Renal cortical epithelial cell (primary cell): ENCODE data around the gene KIF4B. TPM values are rescaled to one million over a fixed set of nuclear protein-coding genes. Genes with fewer than 3 reads are reported as not detected.
"Not testable (repeated sequence)": the region's sequence is repeated elsewhere in the genome, so short reads cannot be mapped to it uniquely, and the experiment has no call there.

Experiments
- DNase-seq: peaks from one replicate; pipeline ENCODE4 v3.0.0-alpha.2; 2011; ENCODE audit warnings: low read depth
- total RNA-seq: library from RNA; depleted of rRNA; stranded (reverse); fragments of >200 nt; gene quantifications from 2 replicates; pipeline ENCODE4 v1.2.3, GENCODE V29; 2014

Gene KIF4B
- total RNA-seq, 1 donor from 2014 or later: 0.05 TPM

DNA sequence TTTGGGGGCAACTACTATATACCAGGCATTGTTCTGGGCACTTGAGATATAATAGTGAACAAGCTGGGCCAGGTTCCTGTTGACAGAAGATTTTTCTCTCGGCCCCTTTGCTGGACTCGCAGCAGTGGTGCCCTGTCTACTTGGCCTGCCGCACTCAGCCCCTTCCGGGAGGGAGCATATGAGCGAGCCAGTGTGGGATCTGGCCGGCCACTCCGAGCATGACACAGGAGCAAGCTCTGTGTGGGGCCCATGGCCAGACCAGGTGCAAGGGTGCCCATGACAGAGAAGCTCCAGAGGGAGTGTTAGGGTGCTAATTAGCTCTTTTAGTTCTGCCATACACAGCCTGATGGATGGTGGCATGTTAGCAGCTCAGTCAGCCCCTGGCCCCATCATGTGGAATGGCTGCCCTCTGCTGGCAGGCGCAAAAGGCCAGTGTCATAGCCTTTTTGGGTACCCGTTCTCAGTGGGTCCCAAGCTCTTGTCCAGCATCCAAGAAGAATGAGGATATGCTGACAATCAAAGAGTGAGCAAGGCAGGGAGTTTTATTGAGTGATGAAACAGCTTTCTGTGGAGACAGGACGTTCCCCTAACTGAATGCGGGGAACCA is 9.3 kb upstream of the KIF4B start:
- DNase-seq: no peak

DNA sequence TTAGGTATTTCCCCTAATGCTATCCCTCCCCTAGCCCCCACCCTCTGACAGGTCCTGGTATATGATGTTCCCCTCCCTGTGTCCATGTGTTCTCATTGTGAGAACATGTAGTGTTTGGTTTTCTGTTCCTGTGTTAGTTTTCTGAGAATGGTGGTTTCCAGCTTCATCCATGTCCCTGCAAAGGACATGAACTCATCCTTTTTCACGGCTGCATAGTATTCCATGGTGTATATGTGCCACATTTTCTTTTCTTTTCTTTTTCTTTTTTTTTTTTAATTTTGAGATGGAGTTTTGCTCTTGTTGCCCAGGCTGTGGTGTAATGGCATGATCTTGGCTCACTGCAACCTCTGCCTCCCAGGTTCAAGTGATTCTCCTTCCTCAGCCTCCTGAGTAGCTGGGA is 7.3 kb upstream of the KIF4B start:
- DNase-seq: not testable (repeated sequence)

DNA sequence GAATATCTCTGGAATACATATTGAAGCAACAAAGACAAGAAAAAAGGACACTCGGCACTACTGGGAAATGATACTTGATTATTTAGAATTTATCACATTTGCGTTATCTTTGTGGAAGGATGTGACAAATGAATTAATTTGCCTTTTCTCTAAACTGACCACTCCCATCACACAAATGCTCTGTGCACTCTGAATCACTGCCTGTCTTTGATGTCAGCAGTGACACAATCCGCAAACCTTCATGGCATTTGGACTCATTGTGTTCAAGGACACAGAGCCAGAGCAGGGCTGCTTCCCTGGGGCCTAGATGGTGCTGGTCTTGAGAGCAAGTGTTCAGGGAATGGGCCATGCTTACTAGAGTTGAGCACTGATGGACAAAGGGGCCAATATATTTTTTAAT is 4.9 kb upstream of the KIF4B start:
- no peak for DNase-seq

DNA sequence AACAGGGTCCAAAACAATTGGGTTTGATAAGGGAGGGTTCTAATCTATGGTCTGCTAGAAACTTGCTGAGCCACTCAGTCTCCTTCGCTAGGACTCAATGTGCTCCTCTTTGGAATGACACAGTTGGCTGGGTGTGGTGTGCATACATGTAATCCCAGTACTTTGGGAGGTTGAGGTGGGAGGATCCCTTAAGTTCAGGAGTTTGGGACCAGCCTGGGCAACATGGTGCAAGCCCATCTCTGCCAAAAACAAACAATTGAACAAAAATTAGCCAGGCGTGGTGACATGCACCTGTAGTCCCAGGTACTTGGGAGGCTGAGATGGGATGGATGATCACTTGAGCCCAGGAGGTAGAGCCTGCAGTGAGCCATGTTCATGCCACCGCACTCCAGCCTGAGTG is 2.7 kb upstream of the KIF4B start:
- no peak for DNase-seq

DNA sequence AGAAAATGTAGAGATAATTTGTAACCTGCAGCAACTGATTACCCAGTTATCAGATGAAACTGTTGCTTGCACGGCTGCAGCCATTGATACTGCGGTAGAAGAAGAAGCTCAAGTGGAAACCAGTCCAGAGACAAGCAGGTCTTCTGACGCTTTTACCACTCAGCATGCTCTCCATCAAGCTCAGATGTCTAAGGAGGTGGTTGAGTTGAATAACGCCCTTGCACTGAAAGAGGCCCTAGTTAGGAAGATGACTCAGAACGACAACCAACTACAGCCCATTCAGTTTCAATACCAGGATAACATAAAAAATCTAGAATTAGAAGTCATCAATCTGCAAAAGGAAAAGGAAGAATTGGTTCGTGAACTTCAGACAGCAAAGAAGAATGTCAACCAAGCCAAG is 1.7 kb downstream of the KIF4B start:
- DNase-seq: no peak

DNA sequence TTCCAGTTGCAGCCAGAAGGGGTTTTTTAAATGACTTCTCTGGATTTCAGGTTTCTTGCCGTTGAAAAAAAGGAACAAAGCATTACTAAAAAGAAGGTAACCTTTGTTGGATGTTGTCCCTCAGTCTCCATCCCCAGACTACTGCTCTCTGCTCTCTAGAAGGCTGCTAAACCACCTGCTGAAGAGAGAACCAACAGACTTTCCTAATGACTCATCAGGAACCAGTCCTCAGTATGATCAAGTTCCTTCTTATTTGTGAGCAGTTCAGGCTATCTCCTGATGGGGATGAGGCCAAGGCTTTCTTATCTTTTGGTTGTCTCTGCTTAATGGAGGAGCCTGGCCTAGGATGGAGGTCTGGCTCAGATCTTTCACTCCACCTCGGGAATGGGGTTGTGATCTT is 4.1 kb downstream of the KIF4B start:
- no peak for DNase-seq

DNA sequence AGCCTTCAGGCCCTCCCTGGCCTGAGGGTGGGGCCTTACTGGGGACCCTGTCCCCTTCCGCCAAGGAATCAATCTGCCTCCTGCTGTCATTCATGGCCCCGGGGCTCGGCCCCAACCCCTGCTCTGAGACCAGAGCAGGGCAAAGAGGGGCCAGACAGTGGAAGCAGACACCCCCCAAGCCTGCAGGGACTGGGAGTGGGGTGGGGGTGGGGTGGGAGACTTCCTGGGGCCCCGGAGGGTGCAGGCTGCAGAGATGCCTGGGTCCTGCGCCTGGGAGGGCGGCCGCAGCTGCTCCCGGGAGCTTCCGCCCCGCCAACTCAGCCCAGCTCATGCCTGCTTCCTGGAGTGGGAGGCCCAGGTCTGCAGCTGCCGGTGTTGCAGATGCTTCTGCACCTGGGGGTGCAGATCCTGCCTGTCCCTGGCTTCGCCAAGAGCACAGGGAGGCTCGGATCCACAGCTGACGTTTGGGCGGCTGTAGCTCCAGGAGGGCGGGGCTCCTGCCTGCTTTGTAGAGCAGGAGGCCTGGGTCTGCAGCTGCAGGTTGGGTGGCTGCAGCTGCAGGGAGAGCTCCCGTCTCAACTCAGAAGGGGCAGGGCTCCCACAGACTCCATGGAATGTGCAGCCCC is 6.2 kb downstream of the KIF4B start:
- no peak for DNase-seq

DNA sequence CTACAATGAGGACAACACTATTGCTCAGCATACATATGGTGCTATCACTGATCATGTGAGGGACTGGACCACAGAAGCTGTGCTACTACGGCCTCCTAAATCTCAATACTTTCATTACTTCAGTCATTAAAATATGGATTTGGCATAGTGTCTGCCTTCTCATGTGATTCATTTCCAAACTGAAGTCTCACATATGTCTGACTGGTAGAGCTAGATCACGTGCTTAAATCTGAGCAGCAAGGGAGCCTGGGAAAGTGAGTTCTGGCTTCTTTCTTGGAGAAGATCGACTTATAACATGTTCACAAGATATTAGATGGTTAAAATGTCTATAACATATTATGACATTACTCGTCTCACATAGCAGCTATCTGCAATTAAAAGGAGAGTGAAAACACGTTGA is 8.3 kb downstream of the KIF4B start:
- no peak for DNase-seq

DNA sequence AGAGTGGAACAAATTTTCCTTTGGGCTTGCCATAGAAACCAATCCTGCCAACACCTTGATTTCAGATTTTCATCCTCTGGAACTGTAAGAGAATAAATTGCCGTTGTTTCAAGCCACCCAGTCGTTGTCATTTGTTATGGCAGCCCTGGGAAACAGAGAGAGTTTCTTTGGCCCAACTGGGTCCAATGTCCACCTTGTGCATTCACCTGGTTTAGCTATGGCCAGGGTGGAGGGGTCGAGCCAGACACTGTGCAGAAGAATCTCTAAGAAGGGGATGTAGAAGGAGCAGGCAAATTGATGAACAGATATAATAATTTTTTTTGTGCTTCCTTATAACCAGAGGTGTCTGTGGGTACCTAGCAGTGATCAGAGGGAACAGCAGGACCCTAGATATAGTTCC is 9.8 kb downstream of the KIF4B start:
- no peak for DNase-seq

DNA sequence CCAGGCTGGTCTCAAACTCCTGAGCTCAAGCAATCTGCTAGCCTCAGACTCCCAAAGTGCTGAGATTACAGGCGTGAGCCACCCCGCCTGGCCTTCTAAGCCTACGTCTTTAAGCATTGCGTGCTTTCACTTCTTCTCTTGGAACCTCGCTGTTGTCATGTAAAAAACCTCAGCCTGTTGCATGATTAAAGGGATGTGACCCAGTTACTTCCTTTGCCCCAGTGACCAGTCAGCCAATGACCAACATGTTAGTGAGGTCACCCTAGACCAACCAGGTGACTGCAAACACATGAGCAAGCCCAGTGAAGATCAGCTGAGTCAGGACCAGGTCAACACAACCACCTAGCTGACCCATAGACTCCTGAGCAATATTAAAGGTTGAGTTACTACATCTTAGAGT is 10.5 kb downstream of the KIF4B start:
- peak; percentile 12 for DNase-seq

DNA sequence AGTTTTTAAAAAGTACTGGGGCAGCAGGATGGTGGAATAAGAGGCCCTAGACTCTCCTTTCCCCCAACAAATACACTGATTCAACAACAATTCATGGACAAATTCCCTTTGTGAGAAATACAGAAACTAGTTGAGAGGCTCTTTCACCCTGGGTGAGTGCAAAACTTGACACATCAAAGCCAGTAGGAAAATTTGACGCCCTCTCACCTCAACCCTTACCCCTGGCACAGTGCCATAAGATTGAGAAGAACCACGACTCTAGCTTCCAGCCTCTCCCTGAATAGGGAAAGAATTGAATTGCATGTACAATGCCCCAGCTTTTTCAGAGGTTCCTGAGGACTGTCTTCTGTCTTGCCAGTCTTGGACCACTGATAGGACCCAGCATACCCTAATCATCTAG is 12.3 kb downstream of the KIF4B start:
- no peak for DNase-seq

DNA sequence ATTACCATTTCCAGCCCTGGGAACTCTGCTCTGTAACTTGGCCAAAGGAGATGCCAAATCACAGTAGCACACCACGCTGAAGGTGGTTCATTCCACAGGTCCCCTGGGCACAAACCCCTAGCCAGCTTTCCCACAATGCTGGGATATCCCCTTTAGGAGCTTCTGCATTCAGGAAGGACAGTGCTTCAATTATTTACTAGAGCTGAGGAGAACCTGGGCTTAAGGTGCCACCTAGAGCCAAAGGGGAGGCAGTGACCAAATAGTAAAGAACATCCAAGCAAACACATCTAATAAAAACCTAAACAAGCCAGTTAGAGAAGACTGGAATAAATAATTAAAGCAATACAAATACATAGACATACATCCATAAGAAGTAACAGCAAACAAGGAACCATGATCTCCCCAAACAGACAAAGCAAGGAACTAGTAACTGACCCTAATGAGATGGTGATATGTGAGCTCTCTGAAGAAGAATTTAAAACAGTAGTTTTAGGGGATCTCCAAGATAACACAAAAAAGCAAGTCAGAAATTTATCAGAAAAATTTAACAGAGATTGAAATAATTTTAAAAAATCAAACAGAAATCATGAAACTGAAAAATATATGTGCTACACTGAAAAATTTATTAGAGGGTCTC is 14.6 kb downstream of the KIF4B start:
- DNase-seq: peak; percentile 29

DNA sequence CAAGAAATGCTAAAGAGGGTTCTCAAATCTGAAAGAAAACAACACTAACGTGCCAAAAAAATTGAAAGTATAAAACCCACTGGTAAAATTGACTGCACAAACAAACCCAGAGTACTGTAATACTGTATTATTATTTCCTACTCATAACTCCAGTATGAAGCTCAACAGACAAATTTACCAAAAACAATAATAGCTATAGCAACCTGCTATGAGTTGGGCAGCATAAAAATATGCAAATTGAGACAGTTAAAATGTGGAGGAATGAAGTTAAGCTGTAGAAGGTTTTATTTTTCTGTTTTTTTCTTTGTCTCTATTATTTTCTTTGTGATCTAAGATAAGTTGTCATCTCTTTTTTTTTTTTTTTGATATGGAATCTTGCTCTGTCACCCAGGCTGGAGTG is 15.7 kb downstream of the KIF4B start:
- no peak for DNase-seq

DNA sequence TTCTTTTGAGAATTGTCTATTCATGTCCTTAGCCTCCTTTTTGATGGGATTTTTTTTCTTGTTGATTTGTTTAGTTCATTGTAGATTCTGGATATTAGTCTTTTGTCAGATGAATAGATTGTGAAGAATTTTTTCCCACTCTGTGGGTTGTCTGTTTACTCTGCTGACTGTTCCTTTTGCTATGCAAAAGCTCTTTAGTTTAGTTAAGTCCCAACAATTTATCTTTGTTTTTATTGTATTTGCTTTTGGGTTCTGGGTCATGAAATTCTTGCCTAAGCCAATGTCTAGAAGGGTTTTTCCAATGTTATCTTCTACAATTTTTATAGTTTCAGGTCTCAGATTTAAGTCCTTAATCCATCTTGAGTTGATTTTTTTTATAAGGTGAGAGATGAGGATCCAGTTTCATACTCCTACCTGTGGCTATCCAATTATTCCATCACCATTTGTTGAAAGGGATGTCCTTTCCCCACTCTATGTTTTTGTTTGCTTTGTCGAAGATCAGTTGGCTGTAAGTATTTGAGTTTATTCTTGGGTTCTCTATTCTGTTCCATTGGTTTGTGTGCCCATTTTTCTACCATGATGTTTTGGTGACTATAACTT is 20.7 kb downstream of the KIF4B start:
- DNase-seq: peak; percentile 5

DNA sequence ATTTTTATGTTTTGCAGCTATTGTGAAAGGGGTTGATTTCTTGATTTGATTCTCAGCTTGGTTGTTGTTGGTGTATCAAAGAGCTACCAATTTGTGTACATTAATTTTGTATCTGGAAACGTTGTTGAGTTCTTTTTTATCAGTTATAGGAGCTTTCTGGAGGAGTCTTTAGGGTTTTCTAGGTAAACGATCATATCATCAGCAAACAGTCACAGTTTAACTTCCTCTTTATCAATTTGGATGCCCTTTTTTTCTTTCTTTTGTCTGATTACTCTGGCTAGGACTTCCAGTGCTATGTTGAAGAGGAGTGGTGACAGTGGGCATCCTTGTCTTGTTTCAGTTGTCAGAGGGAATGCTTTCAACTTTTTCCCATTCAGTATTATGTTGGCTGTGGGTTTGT is 21.5 kb downstream of the KIF4B start:
- DNase-seq: not testable (repeated sequence)

DNA sequence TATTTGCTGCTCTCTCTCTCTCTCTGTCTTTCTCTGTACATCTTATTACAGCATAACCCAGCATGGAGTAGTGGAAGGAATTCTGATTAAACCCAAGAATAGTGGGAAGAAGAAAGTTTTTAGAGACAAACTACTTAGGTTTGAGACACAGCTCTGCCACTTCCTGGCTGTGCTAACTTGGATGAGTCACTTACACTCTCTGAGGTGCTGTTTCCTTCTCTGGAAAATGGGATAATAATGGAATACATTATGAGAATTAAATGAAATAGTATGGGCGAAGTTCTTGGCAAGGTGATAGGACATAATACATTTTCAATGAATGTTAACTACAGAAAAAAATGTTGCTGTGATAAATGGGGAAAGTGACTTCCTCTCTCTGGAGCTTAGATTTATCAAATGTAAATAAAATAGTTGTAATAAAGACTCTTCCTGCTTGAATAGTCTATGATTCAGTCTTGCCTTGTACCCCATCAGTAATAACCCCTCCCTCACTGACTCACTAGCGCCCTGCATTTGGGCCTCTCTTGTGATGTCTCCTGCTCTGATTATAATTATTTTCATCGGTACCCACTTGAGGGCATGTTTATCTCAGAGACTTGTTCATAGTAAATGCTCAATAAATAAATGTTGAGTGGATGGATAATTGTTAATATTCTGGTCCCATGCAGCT is 27.6 kb downstream of the KIF4B start:
- no peak for DNase-seq

DNA sequence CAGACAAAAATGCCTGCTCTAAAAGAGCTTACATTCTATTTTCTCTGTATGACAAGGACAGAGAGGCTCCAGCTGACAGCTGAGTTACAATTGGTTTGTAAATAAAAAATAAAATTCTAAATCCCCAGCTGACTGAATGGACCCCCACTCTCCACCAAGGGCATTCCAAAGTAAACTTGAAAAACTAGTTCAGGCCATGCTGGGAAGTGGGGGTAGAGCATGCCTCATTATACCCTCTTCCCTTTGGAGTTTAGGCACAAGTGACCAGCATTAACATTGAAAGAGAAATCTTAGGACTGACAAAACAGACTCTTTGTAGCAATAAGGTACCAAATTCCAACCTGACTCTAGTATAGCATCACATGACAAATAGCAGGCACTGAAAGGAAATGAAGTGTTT is 31.0 kb downstream of the KIF4B start:
- DNase-seq: no peak

DNA sequence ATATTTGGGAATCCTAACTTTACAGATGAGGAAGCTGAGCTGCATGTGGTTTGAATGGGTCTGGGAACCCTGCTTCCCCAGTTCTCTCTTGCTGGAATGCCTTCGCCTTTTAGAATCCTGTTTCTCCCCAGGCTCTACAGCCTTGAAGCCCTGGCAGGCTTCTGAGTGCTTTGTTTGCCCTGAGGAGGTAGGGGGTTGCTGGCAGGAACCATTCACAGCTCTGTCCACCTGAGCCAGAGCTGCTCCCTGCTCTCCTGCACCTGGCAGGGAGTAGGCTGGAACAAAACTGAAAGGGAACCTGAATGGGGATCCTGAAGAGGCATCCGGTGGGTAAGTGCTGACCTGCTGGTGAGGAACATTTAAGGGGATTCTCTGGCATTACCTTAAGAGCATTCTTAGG is 33.0 kb downstream of the KIF4B start:
- DNase-seq: no peak

DNA sequence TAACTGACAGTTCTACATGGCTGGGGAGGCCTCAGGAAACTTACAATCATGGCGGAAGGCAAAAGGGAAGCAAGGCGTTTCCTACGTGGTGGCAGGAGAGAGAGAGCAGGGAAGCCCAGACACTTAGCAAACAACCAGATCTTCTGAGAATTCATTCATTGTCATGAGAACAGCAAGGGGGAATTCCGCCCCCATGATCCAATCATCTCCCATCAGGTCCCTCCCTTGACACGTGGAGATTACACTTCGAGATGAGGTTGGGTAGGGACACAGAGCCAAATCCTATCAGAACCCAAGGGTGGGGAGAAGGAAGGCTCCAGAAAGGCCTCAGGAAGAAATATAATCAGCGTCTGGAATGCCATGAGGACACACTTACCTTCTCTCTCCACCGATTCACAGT is 34.3 kb downstream of the KIF4B start:
- no peak for DNase-seq

DNA sequence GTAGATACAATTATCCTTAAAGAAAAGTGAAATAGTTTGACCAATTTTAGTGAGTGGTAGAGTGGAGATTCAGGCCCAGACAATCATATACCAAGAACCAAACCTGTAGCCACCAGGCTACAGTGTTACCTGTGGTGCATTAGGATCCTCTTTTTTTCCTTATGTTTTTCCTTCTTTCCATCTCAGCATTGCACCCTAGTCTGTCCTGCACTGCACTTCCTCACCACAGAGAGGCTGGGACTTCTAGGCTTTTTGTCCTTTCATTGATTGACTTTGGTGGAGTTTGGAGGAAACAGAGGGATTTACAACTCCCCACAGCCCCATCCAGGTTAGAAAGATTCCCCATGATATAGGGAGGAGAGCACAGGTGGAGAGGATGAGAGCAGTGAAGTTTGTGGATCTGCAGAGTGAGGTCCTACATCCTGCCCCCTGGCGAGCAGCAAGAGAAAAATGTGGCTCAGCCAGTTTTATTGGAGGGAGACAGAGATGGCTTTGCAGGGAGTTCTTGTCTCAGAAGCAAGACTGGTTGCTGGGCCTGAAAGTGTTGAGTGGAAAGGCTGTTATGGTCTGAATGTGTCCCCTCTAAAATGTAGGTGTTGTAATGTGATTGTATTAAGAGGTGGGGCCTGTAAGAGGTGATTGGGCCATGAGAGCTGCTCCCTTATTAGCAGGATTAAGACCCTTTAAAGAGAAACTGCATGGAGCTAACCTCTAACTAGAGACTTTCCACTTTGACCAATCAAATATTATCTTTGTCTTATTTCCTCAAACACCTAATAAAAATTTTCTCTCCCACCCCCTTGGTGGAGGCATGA is 36.2 kb downstream of the KIF4B start:
- peak; percentile 3 for DNase-seq

DNA sequence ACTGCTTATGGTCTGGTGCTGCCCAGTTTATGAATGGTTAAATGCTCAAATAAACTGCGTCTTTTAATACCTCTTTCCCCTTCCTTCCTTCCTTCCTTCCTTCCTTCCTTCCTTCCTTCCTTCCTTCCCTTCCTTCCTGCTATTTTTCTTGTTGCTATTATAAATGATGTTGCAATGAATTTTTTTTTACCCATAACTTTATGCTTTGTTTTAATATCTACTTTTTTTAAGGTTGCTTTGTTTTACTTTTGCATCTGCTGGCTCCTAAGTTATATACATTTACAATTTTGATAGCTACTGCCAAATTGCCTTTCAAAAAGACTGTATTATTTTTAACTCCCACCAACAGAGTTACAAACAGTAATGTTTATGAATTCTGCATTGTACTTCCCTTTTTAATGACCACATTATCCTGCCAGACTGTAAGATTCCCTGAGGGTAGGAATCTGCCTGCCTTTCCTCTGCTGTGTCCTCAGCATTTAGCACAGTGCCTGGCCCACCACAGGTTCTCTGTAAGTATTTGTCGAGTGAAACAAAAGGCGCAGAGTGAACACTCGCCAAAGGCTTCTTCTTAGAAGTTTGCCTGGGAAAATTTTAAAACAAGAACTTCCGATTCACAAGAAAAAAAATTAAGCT is 36.9 kb downstream of the KIF4B start:
- no peak for DNase-seq
